ENCODE data around the gene CEP164. TPM values are rescaled to one million over a fixed set of nuclear protein-coding genes. Genes with fewer than 3 reads are reported as not detected.

Gene CEP164
- total RNA-seq: 10 to 100 TPM; 23.9 to 24.6 TPM

- Mint-ChIP-seq H3K27me3 (ENCODE audit: low read depth) (no peaks in the 10 kb centered on the region), H3K4me3 (peak within 1 kb of the TSS; percentile 61), H3K36me3 (ENCODE audit: low read depth) (no peaks in the 10 kb centered on the region), H3K4me1 (ENCODE audit: low read depth) (peaks cover 3% of the 10 kb centered on the region), H3K27ac (peak within 1 kb of the TSS; percentile 71), H3K9me3 (no peaks in the 10 kb centered on the region)
- intact Hi-C loops (cut with micrococcal nuclease): loop anchor here (1.0 to 10.0 kb wide), 7 partner anchors 11 to 1880 kb away; partner anchors contain the start of genes BACE1, CBL, PAFAH1B2 and SIDT2
- peak; percentile 97 for DNase-seq
- CTCF ChIA-PET: interaction anchor here (1.2 kb wide), 2 partner anchors 97 to 101 kb away, joined by 3 to 6 read pairs; no protein-coding TSS in a partner anchor
Observed at GRCh38 chr11:117327567-117328374, at the start of gene CEP164. TSS of gene CEP164 (plus strand) at chr11:117327854. CDS start at chr11:117338587, 10,733 bp downstream.

GRCh38 chr11:117278347-117278746, 49.3 kb upstream of the CEP164 start:
- H3K4me3 Mint-ChIP-seq: no peak overlapping the region
- no peak for DNase-seq
- no peaks in the 10 kb centered on the region for H3K27me3 Mint-ChIP-seq (ENCODE audit: low read depth)
- CTCF ChIA-PET: no interaction called here
- intact Hi-C loops (cut with micrococcal nuclease): no loop called here
- peaks cover 18% of the 10 kb centered on the region for H3K36me3 Mint-ChIP-seq (ENCODE audit: low read depth)
- H3K27ac Mint-ChIP-seq: no peak overlapping the region
- H3K4me1 Mint-ChIP-seq (ENCODE audit: low read depth): peaks cover 3% of the 10 kb centered on the region
- no peaks in the 10 kb centered on the region for H3K9me3 Mint-ChIP-seq

- peaks cover 18% of the 10 kb centered on the region for H3K36me3 Mint-ChIP-seq (ENCODE audit: low read depth)
- no peaks in the 10 kb centered on the region for H3K9me3 Mint-ChIP-seq
- no peaks in the 10 kb centered on the region for H3K27me3 Mint-ChIP-seq (ENCODE audit: low read depth)
- CTCF ChIA-PET: interaction anchor here (0.5 to 1.2 kb wide), 3 partner anchors 39 to 316 kb away, joined by 3 to 6 read pairs (median 5); no protein-coding TSS in a partner anchor
- peak overlapping the region; percentile 42 for H3K27ac Mint-ChIP-seq
- no peak for DNase-seq
- intact Hi-C loops (cut with micrococcal nuclease): no loop called here
- H3K4me3 Mint-ChIP-seq: no peak overlapping the region
- peaks cover 3% of the 10 kb centered on the region for H3K4me1 Mint-ChIP-seq (ENCODE audit: low read depth)
Observed at GRCh38 chr11:117279711-117280376, 47.8 kb upstream of the CEP164 start.

- Mint-ChIP-seq H3K36me3 (ENCODE audit: low read depth) (peaks cover 18% of the 10 kb centered on the region), H3K4me1 (ENCODE audit: low read depth) (peaks cover 3% of the 10 kb centered on the region), H3K4me3 (no peak overlapping the region), H3K9me3 (no peaks in the 10 kb centered on the region), H3K27me3 (ENCODE audit: low read depth) (no peaks in the 10 kb centered on the region), H3K27ac (no peak overlapping the region)
- intact Hi-C loops (cut with micrococcal nuclease): no loop called here
- no peak for DNase-seq
- CTCF ChIA-PET: no interaction called here
Observed at GRCh38 chr11:117281159-117281558, 46.5 kb upstream of the CEP164 start.

- Mint-ChIP-seq H3K4me3 (no peak overlapping the region), H3K36me3 (ENCODE audit: low read depth) (peaks cover 21% of the 10 kb centered on the region), H3K9me3 (no peaks in the 10 kb centered on the region), H3K27ac (no peak overlapping the region), H3K27me3 (ENCODE audit: low read depth) (no peaks in the 10 kb centered on the region), H3K4me1 (ENCODE audit: low read depth) (peaks cover 3% of the 10 kb centered on the region)
- DNase-seq: no peak
- CTCF ChIA-PET: no interaction called here
- intact Hi-C loops (cut with micrococcal nuclease): no loop called here
Observed at GRCh38 chr11:117281869-117282268, 45.8 kb upstream of the CEP164 start.

DNA sequence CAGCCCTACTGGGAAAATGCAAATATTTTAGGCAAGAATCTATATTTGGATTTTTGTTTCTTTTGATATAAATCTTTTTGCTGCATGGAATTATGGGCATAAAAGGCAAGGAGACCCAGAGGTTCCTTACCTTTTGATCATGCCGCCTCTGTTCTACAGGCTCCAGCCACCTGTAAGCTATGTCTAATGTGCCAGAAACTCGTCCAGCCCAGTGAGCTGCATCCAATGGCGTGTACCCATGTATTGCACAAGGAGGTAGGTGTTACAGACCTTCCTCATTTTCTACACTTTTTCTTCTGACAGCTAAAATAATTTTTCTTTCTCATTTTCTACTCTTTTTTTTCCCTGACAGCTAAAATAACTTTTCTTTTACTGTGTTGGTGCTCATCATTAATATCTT, 44.7 kb upstream of the CEP164 start:
- H3K27me3 Mint-ChIP-seq (ENCODE audit: low read depth): no peaks in the 10 kb centered on the region
- no peak overlapping the region for H3K4me3 Mint-ChIP-seq
- CTCF ChIA-PET: no interaction called here
- peaks cover 3% of the 10 kb centered on the region for H3K4me1 Mint-ChIP-seq (ENCODE audit: low read depth)
- H3K36me3 Mint-ChIP-seq (ENCODE audit: low read depth): peaks cover 21% of the 10 kb centered on the region
- DNase-seq: no peak
- H3K27ac Mint-ChIP-seq: no peak overlapping the region
- H3K9me3 Mint-ChIP-seq: no peaks in the 10 kb centered on the region
- intact Hi-C loops (cut with micrococcal nuclease): no loop called here

DNA sequence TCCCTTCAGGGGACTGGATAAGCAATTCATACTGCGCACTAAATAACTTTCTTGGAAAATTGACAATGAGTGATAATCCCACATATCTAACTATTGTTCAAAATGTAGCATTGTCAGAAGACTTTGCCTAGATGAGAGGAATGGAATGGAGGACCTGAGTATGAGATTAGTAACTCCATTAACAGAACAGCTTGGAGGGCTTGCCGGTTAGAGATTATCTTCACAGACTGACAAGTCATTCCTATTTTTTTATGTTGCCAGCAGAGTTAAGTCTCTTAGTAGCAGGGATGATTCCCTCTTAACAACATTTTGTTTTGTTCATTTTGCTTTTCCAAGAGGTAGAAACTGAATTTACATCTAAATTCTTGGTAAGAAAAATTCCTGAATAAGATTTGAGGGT, 43.6 kb upstream of the CEP164 start:
- H3K9me3 Mint-ChIP-seq: no peaks in the 10 kb centered on the region
- H3K27ac Mint-ChIP-seq: no peak overlapping the region
- peaks cover 3% of the 10 kb centered on the region for H3K4me1 Mint-ChIP-seq (ENCODE audit: low read depth)
- peaks cover 21% of the 10 kb centered on the region for H3K36me3 Mint-ChIP-seq (ENCODE audit: low read depth)
- intact Hi-C loops (cut with micrococcal nuclease): no loop called here
- H3K27me3 Mint-ChIP-seq (ENCODE audit: low read depth): no peaks in the 10 kb centered on the region
- no peak overlapping the region for H3K4me3 Mint-ChIP-seq
- CTCF ChIA-PET: no interaction called here
- DNase-seq: no peak

- CTCF ChIA-PET: interaction anchor here (0.6 kb wide), 1 partner anchor 29 kb away, joined by 3 read pairs; no protein-coding TSS in a partner anchor
- H3K36me3 Mint-ChIP-seq (ENCODE audit: low read depth): peaks cover 25% of the 10 kb centered on the region
- no peak overlapping the region for H3K4me3 Mint-ChIP-seq
- H3K27ac Mint-ChIP-seq: no peak overlapping the region
- H3K27me3 Mint-ChIP-seq (ENCODE audit: low read depth): no peaks in the 10 kb centered on the region
- H3K9me3 Mint-ChIP-seq: no peaks in the 10 kb centered on the region
- no peak for DNase-seq
- H3K4me1 Mint-ChIP-seq (ENCODE audit: low read depth): no peaks in the 10 kb centered on the region
- intact Hi-C loops (cut with micrococcal nuclease): no loop called here
Observed at GRCh38 chr11:117286588-117286987, 41.1 kb upstream of the CEP164 start.

DNA sequence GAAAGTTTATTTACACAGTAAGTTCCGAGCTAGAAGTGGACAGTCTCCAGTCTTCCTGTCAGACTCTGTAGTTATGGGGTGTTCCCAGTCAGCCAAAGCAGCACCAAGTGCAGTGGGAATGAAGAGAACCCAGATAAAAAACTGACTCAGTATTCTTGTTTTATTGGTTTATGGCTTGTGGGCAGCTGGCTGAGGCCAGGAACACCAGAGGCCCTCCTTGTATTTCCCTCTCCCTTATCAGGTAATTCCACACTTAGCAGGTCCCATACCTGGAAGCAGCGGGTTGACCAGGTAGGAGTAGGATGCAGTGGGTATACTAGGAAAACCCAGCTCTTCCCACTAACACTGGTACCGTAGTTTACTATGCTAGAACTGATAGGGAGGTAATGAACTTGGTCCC, 40.0 kb upstream of the CEP164 start:
- Mint-ChIP-seq H3K27me3 (ENCODE audit: low read depth) (no peaks in the 10 kb centered on the region), H3K4me3 (no peak overlapping the region), H3K27ac (no peak overlapping the region), H3K9me3 (no peaks in the 10 kb centered on the region), H3K36me3 (ENCODE audit: low read depth) (peaks cover 16% of the 10 kb centered on the region), H3K4me1 (ENCODE audit: low read depth) (no peaks in the 10 kb centered on the region)
- intact Hi-C loops (cut with micrococcal nuclease): no loop called here
- CTCF ChIA-PET: no interaction called here
- no peak for DNase-seq

DNA sequence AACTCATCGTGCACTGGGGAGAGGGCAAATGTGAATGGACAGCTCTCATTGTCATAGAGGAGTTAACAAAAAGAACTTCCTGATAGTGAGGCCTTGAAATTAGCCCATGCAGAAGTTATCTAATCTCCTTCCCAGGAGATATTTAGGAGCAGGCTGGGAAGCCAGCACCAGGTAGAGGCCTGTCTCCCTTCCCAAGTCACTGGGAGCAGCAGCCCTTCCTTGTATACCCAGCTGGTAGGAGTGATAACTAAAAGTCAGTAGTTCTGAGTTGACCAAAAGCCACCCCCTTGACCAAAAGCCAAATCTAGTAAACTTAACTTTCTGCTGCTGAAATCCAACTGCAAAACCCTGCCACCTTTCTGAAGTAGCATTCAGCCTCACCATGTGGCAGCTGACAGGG, 37.9 kb upstream of the CEP164 start:
- no peaks in the 10 kb centered on the region for H3K27me3 Mint-ChIP-seq (ENCODE audit: low read depth)
- peaks cover 9% of the 10 kb centered on the region for H3K36me3 Mint-ChIP-seq (ENCODE audit: low read depth)
- intact Hi-C loops (cut with micrococcal nuclease): no loop called here

GRCh38 chr11:117290809-117291396, 36.8 kb upstream of the CEP164 start, which contains the start of gene BACE1-AS:
TSS of gene BACE1-AS (plus strand) at chr11:117291346.
- H3K36me3 Mint-ChIP-seq (ENCODE audit: low read depth): peaks cover 7% of the 10 kb centered on the region
- H3K4me3 Mint-ChIP-seq: no peak within 1 kb of the TSS
- CTCF ChIA-PET: no interaction called here
- intact Hi-C loops (cut with micrococcal nuclease): no loop called here
- no peaks in the 10 kb centered on the region for H3K4me1 Mint-ChIP-seq (ENCODE audit: low read depth)
- H3K27ac Mint-ChIP-seq: no peak within 1 kb of the TSS
- DNase-seq: no peak
- no peaks in the 10 kb centered on the region for H3K9me3 Mint-ChIP-seq
- H3K27me3 Mint-ChIP-seq (ENCODE audit: low read depth): no peaks in the 10 kb centered on the region

More for the DNA sequence above, 37.9 kb upstream of the CEP164 start:
- Mint-ChIP-seq H3K4me1 (ENCODE audit: low read depth) (no peaks in the 10 kb centered on the region), H3K9me3 (no peaks in the 10 kb centered on the region), H3K27ac (no peak overlapping the region), H3K4me3 (no peak overlapping the region)
- DNase-seq: no peak
- CTCF ChIA-PET: no interaction called here

DNA sequence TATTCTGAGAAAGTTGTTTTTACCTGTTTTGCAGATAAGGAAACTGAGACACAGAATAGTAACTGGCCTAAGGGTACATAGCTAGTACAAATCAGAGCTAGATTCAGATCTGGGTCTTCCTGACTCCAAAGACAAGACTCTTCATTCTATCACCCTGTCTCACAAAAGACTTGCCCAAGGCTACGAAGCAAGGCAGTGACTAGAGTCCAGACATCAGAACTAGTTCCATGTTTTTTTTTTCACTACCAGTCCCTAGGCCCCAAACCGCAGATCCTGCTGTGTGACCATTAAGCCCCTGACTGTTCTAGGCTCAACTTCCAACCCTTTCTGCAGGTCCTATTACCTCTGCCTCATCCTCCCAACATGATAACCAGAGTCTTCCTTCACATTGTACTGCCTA, 35.0 kb upstream of the CEP164 start:
- Mint-ChIP-seq H3K36me3 (ENCODE audit: low read depth) (peaks cover 3% of the 10 kb centered on the region), H3K27ac (no peak overlapping the region), H3K4me3 (no peak overlapping the region), H3K27me3 (ENCODE audit: low read depth) (no peaks in the 10 kb centered on the region), H3K9me3 (no peaks in the 10 kb centered on the region), H3K4me1 (ENCODE audit: low read depth) (no peaks in the 10 kb centered on the region)
- intact Hi-C loops (cut with micrococcal nuclease): no loop called here
- no peak for DNase-seq
- CTCF ChIA-PET: interaction anchor here (0.6 kb wide), 1 partner anchor 399 kb away, joined by 7 read pairs; no protein-coding TSS in a partner anchor

All from activated naive CD4-positive, alpha-beta T cell treated with anti-CD3 and anti-CD28 coated beads for 36 hours (primary cell).